ENCODE measurements around the gene MFAP3. TPM values are rescaled to one million over a fixed set of nuclear protein-coding genes. Genes with fewer than 3 reads are reported as not detected.

Gene MFAP3
- polyA plus RNA-seq, 1 donor from 2014 or later, result 103 TPM

GRCh38 chr5:154060606-154061005 is 21.8 kb downstream of the MFAP3 start:
- Histone ChIP-seq H3K9me2 (ENCODE audit: insufficient read depth, low read length) (no peaks in the 10 kb centered on the region), H3K27ac (ENCODE audit: low read length) (no peak overlapping the region), H4K20me1 (ENCODE audit: insufficient read depth) (no peaks in the 10 kb centered on the region), H3K36me3 (ENCODE audit: insufficient read depth, low read length) (no peaks in the 10 kb centered on the region), H2AFZ (ENCODE audit: low read depth, low read length) (no peak overlapping the region), H3K4me2 (ENCODE audit: low read length) (no peak overlapping the region), H3F3A (ENCODE audit: insufficient read depth, low read length, poor library complexity, severe bottlenecking) (no peaks in the 10 kb centered on the region), H3K79me2 (replicated peaks; ENCODE audit: insufficient read depth, low read length) (no peaks in the 10 kb centered on the region), H3K9me3 (ENCODE audit: low read length) (no peaks in the 10 kb centered on the region), H3K4me3 (ENCODE audit: low read length) (no peak overlapping the region), H3K9ac (ENCODE audit: low read length) (no peak overlapping the region), H3K27me3 (ENCODE audit: insufficient read depth, low read depth, low read length) (no peaks in the 10 kb centered on the region)
- TF ChIP-seq CTCF (IDR thresholded peaks at IDR 0.05; ENCODE audit: poor library complexity, severe bottlenecking) (no peak), MXI1 (conservative IDR thresholded peaks at IDR 0.05; ENCODE audit: poor library complexity, severe bottlenecking) (no peak), POLR2AphosphoS5 (IDR thresholded peaks at IDR 0.05) (no peak), RAD21 (conservative IDR thresholded peaks at IDR 0.05) (no peak), EZH2 (IDR thresholded peaks at IDR 0.05; ENCODE audit: borderline replicate concordance, insufficient read depth, low read length, poor library complexity, severe bottlenecking) (no peak), TAF1 (IDR thresholded peaks at IDR 0.05; ENCODE audit: low read depth) (no peak), REST (IDR thresholded peaks at IDR 0.05; ENCODE audit: borderline replicate concordance) (no peak), EP300 (conservative IDR thresholded peaks at IDR 0.05; ENCODE audit: poor library complexity, severe bottlenecking) (no peak), SMC3 (conservative IDR thresholded peaks at IDR 0.05; ENCODE audit: poor library complexity) (no peak)

GRCh38 chr5:154063372-154063771 is 24.6 kb downstream of the MFAP3 start:
- Histone ChIP-seq H3K4me2 (ENCODE audit: low read length) (no peak overlapping the region), H3K27me3 (ENCODE audit: insufficient read depth, low read depth, low read length) (no peaks in the 10 kb centered on the region), H3K27ac (ENCODE audit: low read length) (no peak overlapping the region), H3K79me2 (replicated peaks; ENCODE audit: insufficient read depth, low read length) (no peaks in the 10 kb centered on the region), H4K20me1 (ENCODE audit: insufficient read depth) (no peaks in the 10 kb centered on the region), H3F3A (ENCODE audit: insufficient read depth, low read length, poor library complexity, severe bottlenecking) (no peaks in the 10 kb centered on the region), H3K4me3 (ENCODE audit: low read length) (no peak overlapping the region), H3K9me3 (ENCODE audit: low read length) (no peaks in the 10 kb centered on the region), H3K9me2 (ENCODE audit: insufficient read depth, low read length) (no peaks in the 10 kb centered on the region), H2AFZ (ENCODE audit: low read depth, low read length) (no peak overlapping the region), H3K36me3 (ENCODE audit: insufficient read depth, low read length) (no peaks in the 10 kb centered on the region), H3K9ac (ENCODE audit: low read length) (no peak overlapping the region)
- no peak for TF ChIP-seq POLR2AphosphoS5 (IDR thresholded peaks at IDR 0.05)
- no peak for TF ChIP-seq MXI1 (conservative IDR thresholded peaks at IDR 0.05; ENCODE audit: poor library complexity, severe bottlenecking)
- TF ChIP-seq RAD21 (conservative IDR thresholded peaks at IDR 0.05), result no peak
- no peak for TF ChIP-seq CTCF (IDR thresholded peaks at IDR 0.05; ENCODE audit: poor library complexity, severe bottlenecking)
- TF ChIP-seq EP300 (conservative IDR thresholded peaks at IDR 0.05; ENCODE audit: poor library complexity, severe bottlenecking), result no peak
- no peak for TF ChIP-seq REST (IDR thresholded peaks at IDR 0.05; ENCODE audit: borderline replicate concordance)
- TF ChIP-seq TAF1 (IDR thresholded peaks at IDR 0.05; ENCODE audit: low read depth), result no peak
- TF ChIP-seq SMC3 (conservative IDR thresholded peaks at IDR 0.05; ENCODE audit: poor library complexity), result no peak
- no peak for TF ChIP-seq EZH2 (IDR thresholded peaks at IDR 0.05; ENCODE audit: borderline replicate concordance, insufficient read depth, low read length, poor library complexity, severe bottlenecking)

Measured in neural cell (in vitro differentiated cells).